ENCODE data around the gene RASAL1. TPM values are rescaled to one million over a fixed set of nuclear protein-coding genes. Genes with fewer than 3 reads are reported as not detected.

RASAL1 gene
- total and polyA plus RNA-seq, 2 donors (not counting 1 experiment from before 2014, with no cell fraction given), result 0.10 to 11.0 TPM

DNA sequence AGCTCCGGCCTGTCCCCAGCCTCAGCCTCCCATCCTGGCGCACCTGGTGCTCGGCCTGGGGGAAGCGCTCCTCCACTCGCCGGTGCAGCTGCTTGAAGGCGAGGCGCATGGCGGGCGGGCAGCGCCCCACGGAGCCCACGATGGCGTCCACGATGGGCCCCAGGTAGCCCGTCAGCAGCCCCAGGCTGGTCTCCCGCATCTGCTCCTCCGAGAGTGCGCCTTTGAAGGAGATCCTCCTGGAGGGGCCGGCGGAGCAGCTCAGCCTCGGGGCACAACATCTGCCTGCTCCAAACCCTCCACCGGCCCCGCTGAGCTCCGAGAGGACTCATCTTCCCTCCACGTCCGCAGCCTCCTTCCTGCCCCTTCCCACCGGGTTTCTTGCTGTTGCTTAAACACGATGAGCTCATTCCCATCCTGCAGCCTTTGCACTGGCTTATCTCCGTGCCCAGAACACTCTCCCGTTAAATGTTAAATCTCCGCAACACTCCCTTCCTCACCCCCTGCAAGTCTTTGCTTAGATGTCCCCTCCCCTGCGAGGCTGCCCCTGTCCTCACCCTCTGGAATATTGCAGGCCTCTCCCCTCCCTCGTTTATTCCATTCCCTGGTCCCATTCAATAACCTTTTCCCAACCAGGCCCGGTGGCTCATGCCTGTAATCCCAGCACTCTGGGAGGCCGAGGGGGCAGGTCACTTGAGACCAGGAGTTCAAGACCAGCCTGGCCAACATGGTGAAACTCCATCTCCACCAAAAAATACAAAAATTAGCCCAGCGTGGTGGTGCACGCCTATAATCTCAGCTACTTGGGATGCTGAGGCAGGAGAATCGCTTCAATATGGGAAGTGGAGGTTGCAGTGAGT, 23.3 kb downstream of the RASAL1 start:
- ChIA-PET CTCF (interaction anchor here (1.9 kb wide), 1 partner anchor 14 kb away, joined by 5 read pairs; no protein-coding TSS in a partner anchor), POLR2A (no interaction called here)
- Histone ChIP-seq H3K9ac (ENCODE audit: low read length) (no peak overlapping the region), H3K4me3 (ENCODE audit: control extremely low read depth in 1 of 5, extremely low read depth in 1 of 5, insufficient read depth in 1 of 5, low read depth in 2 of 5, low read length in 4 of 5) (no peak overlapping the region), H3K9me3 (ENCODE audit: control extremely low read depth in 1 of 3, control insufficient read depth in 2 of 3, insufficient read depth in 1 of 3, low read length in 2 of 3) (no peaks in the 10 kb centered on the region), H3K4me2 (replicated peaks; ENCODE audit: low read depth, low read length, poor library complexity, severe bottlenecking) (no peak overlapping the region), H2AFZ (ENCODE audit: insufficient read depth, low read depth, low read length, poor library complexity, severe bottlenecking) (no peak overlapping the region), H3K27me3 (replicated peaks in 1 of 4; ENCODE audit: control extremely low read depth in 1 of 4, control insufficient read depth in 3 of 4, insufficient read depth in 4 of 4, low read length in 3 of 4) (no peaks in the 10 kb centered on the region), H3K27ac (ENCODE audit: low read length in 2 of 2) (no peak overlapping the region), H3K4me1 (ENCODE audit: control insufficient read depth in 2 of 2, insufficient read depth in 2 of 2, low read length in 2 of 2) (no peaks in the 10 kb centered on the region), H3K79me2 (ENCODE audit: control insufficient read depth, insufficient read depth, low read length) (no peaks in the 10 kb centered on the region), H3K36me3 (replicated peaks in 1 of 2; ENCODE audit: control extremely low read depth in 1 of 2, control insufficient read depth in 1 of 2, extremely low read depth in 1 of 2, insufficient read depth in 2 of 2, low read length in 1 of 2) (no peaks in the 10 kb centered on the region), H4K20me1 (ENCODE audit: control insufficient read depth, insufficient read depth, low read length, poor library complexity, severe bottlenecking) (no peaks in the 10 kb centered on the region)
- intact Hi-C loops (cut with micrococcal nuclease), result no loop called here
- no peaks in the 10 kb centered on the region for H3K9me3 Mint-ChIP-seq (ENCODE audit: insufficient read depth)
- H3K27me3 Mint-ChIP-seq, result peaks cover 7% of the 10 kb centered on the region
- no peaks in the 10 kb centered on the region for H3K4me1 Mint-ChIP-seq
- H3K4me3 Mint-ChIP-seq, result no peak overlapping the region
- H3K27ac Mint-ChIP-seq, result no peak overlapping the region
- TF ChIP-seq, protein P1, sequence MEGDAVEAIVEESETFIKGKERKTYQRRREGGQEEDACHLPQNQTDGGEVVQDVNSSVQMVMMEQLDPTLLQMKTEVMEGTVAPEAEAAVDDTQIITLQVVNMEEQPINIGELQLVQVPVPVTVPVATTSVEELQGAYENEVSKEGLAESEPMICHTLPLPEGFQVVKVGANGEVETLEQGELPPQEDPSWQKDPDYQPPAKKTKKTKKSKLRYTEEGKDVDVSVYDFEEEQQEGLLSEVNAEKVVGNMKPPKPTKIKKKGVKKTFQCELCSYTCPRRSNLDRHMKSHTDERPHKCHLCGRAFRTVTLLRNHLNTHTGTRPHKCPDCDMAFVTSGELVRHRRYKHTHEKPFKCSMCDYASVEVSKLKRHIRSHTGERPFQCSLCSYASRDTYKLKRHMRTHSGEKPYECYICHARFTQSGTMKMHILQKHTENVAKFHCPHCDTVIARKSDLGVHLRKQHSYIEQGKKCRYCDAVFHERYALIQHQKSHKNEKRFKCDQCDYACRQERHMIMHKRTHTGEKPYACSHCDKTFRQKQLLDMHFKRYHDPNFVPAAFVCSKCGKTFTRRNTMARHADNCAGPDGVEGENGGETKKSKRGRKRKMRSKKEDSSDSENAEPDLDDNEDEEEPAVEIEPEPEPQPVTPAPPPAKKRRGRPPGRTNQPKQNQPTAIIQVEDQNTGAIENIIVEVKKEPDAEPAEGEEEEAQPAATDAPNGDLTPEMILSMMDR (IDR thresholded peaks at IDR 0.05), result no peak
- no peak for TF ChIP-seq EZH2 (IDR thresholded peaks at IDR 0.05; ENCODE audit: borderline replicate concordance, insufficient read depth, low read depth, low read length, poor library complexity, severe bottlenecking)
- DNase-seq, result no peak
- ATAC-seq (ENCODE audit: low read depth), result no peak
- WGBS (ENCODE audit: insufficient coverage), result 85% methylated on average over 36 of the region's 39 CpGs

DNA sequence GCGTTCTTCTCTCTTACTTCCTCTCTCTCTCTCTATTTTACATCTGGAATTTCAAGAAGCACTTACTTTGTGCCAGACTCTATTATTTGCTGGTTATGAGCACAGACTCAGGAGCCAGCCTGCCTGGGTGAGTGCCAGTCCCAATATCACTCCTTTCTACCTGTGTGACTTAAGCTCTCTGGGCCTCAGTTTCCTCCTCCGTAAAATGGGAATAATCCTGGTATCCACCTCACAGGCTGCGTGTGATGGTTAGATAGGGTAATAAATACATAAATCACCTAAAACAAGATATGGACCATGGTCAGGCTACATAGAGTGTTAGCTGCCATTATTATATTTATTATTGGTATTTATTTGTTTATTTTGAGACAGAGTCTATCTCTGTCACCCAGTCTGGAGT, 24.3 kb downstream of the RASAL1 start:
- H4K20me1 ChIP-seq (ENCODE audit: control insufficient read depth, insufficient read depth, low read length, poor library complexity, severe bottlenecking), result no peaks in the 10 kb centered on the region
- no peak overlapping the region for H2AFZ ChIP-seq (ENCODE audit: insufficient read depth, low read depth, low read length, poor library complexity, severe bottlenecking)
- ATAC-seq (ENCODE audit: low read depth) (no peak), DNase-seq (no peak)
- no peaks in the 10 kb centered on the region for H3K9me3 ChIP-seq (ENCODE audit: control extremely low read depth in 1 of 3, control insufficient read depth in 2 of 3, insufficient read depth in 1 of 3, low read length in 2 of 3)
- Mint-ChIP-seq H3K9me3 (ENCODE audit: insufficient read depth) (no peaks in the 10 kb centered on the region), H3K27ac (no peak overlapping the region), H3K4me3 (no peak overlapping the region), H3K4me1 (no peaks in the 10 kb centered on the region), H3K27me3 (peaks cover 3% of the 10 kb centered on the region)
- no peaks in the 10 kb centered on the region for H3K4me1 ChIP-seq (ENCODE audit: control insufficient read depth in 2 of 2, insufficient read depth in 2 of 2, low read length in 2 of 2)
- no peaks in the 10 kb centered on the region for H3K36me3 ChIP-seq (replicated peaks in 1 of 2; ENCODE audit: control extremely low read depth in 1 of 2, control insufficient read depth in 1 of 2, extremely low read depth in 1 of 2, insufficient read depth in 2 of 2, low read length in 1 of 2)
- H3K9ac ChIP-seq (ENCODE audit: low read length), result no peak overlapping the region
- no peak overlapping the region for H3K27ac ChIP-seq (ENCODE audit: low read length in 2 of 2)
- no peak overlapping the region for H3K4me2 ChIP-seq (replicated peaks; ENCODE audit: low read depth, low read length, poor library complexity, severe bottlenecking)
- no peaks in the 10 kb centered on the region for H3K79me2 ChIP-seq (ENCODE audit: control insufficient read depth, insufficient read depth, low read length)
- no peak overlapping the region for H3K4me3 ChIP-seq (ENCODE audit: control extremely low read depth in 1 of 5, extremely low read depth in 1 of 5, insufficient read depth in 1 of 5, low read depth in 2 of 5, low read length in 4 of 5)
- POLR2A ChIA-PET, result no interaction called here
- CTCF ChIA-PET, result interaction anchor here (0.6 to 1.5 kb wide), 2 partner anchors 63 to 134 kb away, joined by 3 to 10 read pairs; no protein-coding TSS in a partner anchor
- intact Hi-C loops (cut with micrococcal nuclease), result no loop called here
- no CpG with 5 or more reads among the region's 3 CpGs for WGBS (ENCODE audit: insufficient coverage)
- TF ChIP-seq, protein P1 (IDR thresholded peaks at IDR 0.05), result no peak
- no peak for TF ChIP-seq EZH2 (IDR thresholded peaks at IDR 0.05; ENCODE audit: borderline replicate concordance, insufficient read depth, low read depth, low read length, poor library complexity, severe bottlenecking)
- no peaks in the 10 kb centered on the region for H3K27me3 ChIP-seq (replicated peaks in 1 of 4; ENCODE audit: control extremely low read depth in 1 of 4, control insufficient read depth in 3 of 4, insufficient read depth in 4 of 4, low read length in 3 of 4)
